Measurements from ENCODE around the gene DIAPH2. TPM values are rescaled to one million over a fixed set of nuclear protein-coding genes. Genes with fewer than 3 reads are reported as not detected.

DIAPH2 gene
- total and polyA plus RNA-seq, 9 of the 15 experiments (the other 6 are each of a cell fraction or from before 2014, with no cell fraction given), result 0.01 to 0.18 (median 0.07) TPM; not detected in 1

DNA sequence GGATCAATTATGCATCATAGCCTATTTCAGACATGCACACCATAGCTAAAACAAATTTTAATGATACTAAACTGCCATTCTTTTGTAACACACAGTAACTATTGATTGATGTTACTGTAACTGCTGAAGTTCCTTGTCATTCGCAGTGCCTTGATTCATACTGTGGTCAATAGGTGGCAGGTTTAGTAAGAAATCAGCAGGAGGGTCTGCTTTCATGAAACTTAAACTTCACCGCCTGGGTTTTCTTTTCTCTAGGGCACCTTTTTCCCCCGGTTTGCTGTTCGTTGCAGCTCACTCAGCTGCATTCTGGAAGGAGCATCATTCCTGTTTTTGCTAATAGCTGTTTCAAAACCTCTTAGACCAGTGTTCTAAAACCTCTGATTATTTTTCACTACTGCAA, 287.2 kb downstream of the DIAPH2 start:
- H3K4me2 ChIP-seq (ENCODE audit: insufficient read depth, low read length), result no peak overlapping the region
- TF ChIP-seq SIN3A (IDR thresholded peaks at IDR 0.05; ENCODE audit: borderline replicate concordance in 2 of 2, control insufficient read depth in 1 of 2, low read depth in 2 of 2, low read length in 2 of 2), result no peak
- no peak for TF ChIP-seq PHF20 (IDR thresholded peaks at IDR 0.05; ENCODE audit: partially characterized antibody)
- TF ChIP-seq ZNF518B (CRISPR knock-in tag; IDR thresholded peaks at IDR 0.05), result no peak
- TF ChIP-seq C11orf30 (IDR thresholded peaks at IDR 0.05; ENCODE audit: low read depth), result no peak
- TF ChIP-seq ZNF780A (CRISPR knock-in tag; IDR thresholded peaks at IDR 0.05), result no peak
- no peak for TF ChIP-seq TRIM24 (IDR thresholded peaks at IDR 0.05)
- TF ChIP-seq, protein P1, sequence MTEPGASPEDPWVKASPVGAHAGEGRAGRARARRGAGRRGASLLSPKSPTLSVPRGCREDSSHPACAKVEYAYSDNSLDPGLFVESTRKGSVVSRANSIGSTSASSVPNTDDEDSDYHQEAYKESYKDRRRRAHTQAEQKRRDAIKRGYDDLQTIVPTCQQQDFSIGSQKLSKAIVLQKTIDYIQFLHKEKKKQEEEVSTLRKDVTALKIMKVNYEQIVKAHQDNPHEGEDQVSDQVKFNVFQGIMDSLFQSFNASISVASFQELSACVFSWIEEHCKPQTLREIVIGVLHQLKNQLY (CRISPR knock-in tag; conservative IDR thresholded peaks at IDR 0.05), result no peak
- no peak for TF ChIP-seq NFIC (IDR thresholded peaks at IDR 0.05)
- TF ChIP-seq, protein P2, sequence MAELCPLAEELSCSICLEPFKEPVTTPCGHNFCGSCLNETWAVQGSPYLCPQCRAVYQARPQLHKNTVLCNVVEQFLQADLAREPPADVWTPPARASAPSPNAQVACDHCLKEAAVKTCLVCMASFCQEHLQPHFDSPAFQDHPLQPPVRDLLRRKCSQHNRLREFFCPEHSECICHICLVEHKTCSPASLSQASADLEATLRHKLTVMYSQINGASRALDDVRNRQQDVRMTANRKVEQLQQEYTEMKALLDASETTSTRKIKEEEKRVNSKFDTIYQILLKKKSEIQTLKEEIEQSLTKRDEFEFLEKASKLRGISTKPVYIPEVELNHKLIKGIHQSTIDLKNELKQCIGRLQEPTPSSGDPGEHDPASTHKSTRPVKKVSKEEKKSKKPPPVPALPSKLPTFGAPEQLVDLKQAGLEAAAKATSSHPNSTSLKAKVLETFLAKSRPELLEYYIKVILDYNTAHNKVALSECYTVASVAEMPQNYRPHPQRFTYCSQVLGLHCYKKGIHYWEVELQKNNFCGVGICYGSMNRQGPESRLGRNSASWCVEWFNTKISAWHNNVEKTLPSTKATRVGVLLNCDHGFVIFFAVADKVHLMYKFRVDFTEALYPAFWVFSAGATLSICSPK (IDR thresholded peaks at IDR 0.05; ENCODE audit: borderline replicate concordance), result no peak
- no peak for TF ChIP-seq NCOA4 (IDR thresholded peaks at IDR 0.05; ENCODE audit: partially characterized antibody)
- no peak for TF ChIP-seq CBX2 (IDR thresholded peaks at IDR 0.05; ENCODE audit: insufficient read depth, low read length, poor library complexity, severe bottlenecking)
- TF ChIP-seq SMARCA5 (IDR thresholded peaks at IDR 0.05), result no peak
- TF ChIP-seq KLF16 (IDR thresholded peaks at IDR 0.05), result no peak
- TF ChIP-seq BMI1 (IDR thresholded peaks at IDR 0.05; ENCODE audit: low read length), result no peak
- no peak for TF ChIP-seq ZNF280B (CRISPR knock-in tag; IDR thresholded peaks at IDR 0.05)
- TF ChIP-seq RHOXF2B (CRISPR knock-in tag; conservative IDR thresholded peaks at IDR 0.05), result no peak
- no peaks in the 10 kb centered on the region for H3K9me3 ChIP-seq (replicated peaks; ENCODE audit: control insufficient read depth, insufficient read depth, low read depth, low read length)
- FAIRE-seq (no peak), DNase-seq (ENCODE audit: extremely low read depth in 1 of 4, low spot score in 3 of 4) (no peak), ATAC-seq (no peak)
- WGBS (ENCODE audit: insufficient coverage, low coverage, missing lambda C conversion rate), result 7% methylated on average over 4 of the region's 4 CpGs
- no peaks in the 10 kb centered on the region for H3K27me3 ChIP-seq (ENCODE audit: control insufficient read depth in 2 of 2, insufficient read depth in 2 of 2, low read length in 2 of 2)
- H3K4me3 ChIP-seq, result no peak overlapping the region
- CTCF ChIA-PET (ENCODE audit: low intra/inter-chr PET ratio), result no interaction called here
- no peaks in the 10 kb centered on the region for H3K79me2 ChIP-seq (ENCODE audit: control insufficient read depth, insufficient read depth, low read length)
- H3K4me1 ChIP-seq (replicated peaks in 1 of 2; ENCODE audit: control insufficient read depth in 2 of 2, insufficient read depth in 2 of 2, low read length in 2 of 2), result no peaks in the 10 kb centered on the region
- intact Hi-C loops (cut with micrococcal nuclease), result no loop called here
- H3K9ac ChIP-seq (ENCODE audit: insufficient read depth in 1 of 2, low read depth in 2 of 2, low read length in 2 of 2), result no peak overlapping the region
- H3K9me1 ChIP-seq (ENCODE audit: control insufficient read depth, insufficient read depth, low read length), result no peaks in the 10 kb centered on the region
- H4K20me1 ChIP-seq (replicated peaks; ENCODE audit: control insufficient read depth, insufficient read depth, low read length), result no peaks in the 10 kb centered on the region
- in situ Hi-C loops (cut with MboI), result no loop called here
- no peaks in the 10 kb centered on the region for H3K36me3 ChIP-seq (ENCODE audit: control insufficient read depth, insufficient read depth, low read length)
- POLR2A ChIA-PET, result no interaction called here
- no peak overlapping the region for H3K27ac ChIP-seq (ENCODE audit: extremely low read depth, low read depth, low read length)
- H2AFZ ChIP-seq (ENCODE audit: low read depth, low read length), result no peak overlapping the region
- BruUV-seq (replicated peaks), result no TSS peak
